ENCODE data around the gene HS6ST2.
"Not testable (repeated sequence)": the region's sequence is repeated elsewhere in the genome, so short reads cannot be mapped to it uniquely, and the experiment has no call there.

Gene HS6ST2

GRCh38 chrX:132900633-132901293 lies 57.7 kb downstream of the HS6ST2 start:
- H3K4me3 ChIP-seq (ENCODE audit: low read depth, low read length): no peak overlapping the region
- no peaks in the 10 kb centered on the region for H3K36me3 ChIP-seq
- H3K27me3 ChIP-seq (ENCODE audit: insufficient read depth, low read depth, severe bottlenecking): peaks cover 44% of the 10 kb centered on the region
- H3K27ac ChIP-seq: no peak overlapping the region
- no peak for DNase-seq
- no peaks in the 10 kb centered on the region for H3K9me3 ChIP-seq (ENCODE audit: severe bottlenecking)
- no peak for TF ChIP-seq CTCF (IDR thresholded peaks at IDR 0.05; ENCODE audit: low read depth, low read length)

GRCh38 chrX:132887569-132887968 lies 70.9 kb downstream of the HS6ST2 start:
- no peak for DNase-seq
- Histone ChIP-seq H3K9me3 (ENCODE audit: severe bottlenecking) (no peaks in the 10 kb centered on the region), H3K27me3 (ENCODE audit: insufficient read depth, low read depth, severe bottlenecking) (peaks cover 5% of the 10 kb centered on the region), H3K27ac (no peak overlapping the region), H3K4me3 (ENCODE audit: low read depth, low read length) (no peak overlapping the region), H3K36me3 (no peaks in the 10 kb centered on the region)
- no peak for TF ChIP-seq CTCF (IDR thresholded peaks at IDR 0.05; ENCODE audit: low read depth, low read length)

GRCh38 chrX:132883358-132883915 lies 75.0 kb downstream of the HS6ST2 start:
- H3K36me3 ChIP-seq: no peaks in the 10 kb centered on the region
- no peak for DNase-seq
- H3K27ac ChIP-seq: no peak overlapping the region
- TF ChIP-seq CTCF (IDR thresholded peaks at IDR 0.05; ENCODE audit: low read depth, low read length): no peak
- H3K27me3 ChIP-seq (ENCODE audit: insufficient read depth, low read depth, severe bottlenecking): no peaks in the 10 kb centered on the region
- H3K4me3 ChIP-seq (ENCODE audit: low read depth, low read length): no peak overlapping the region
- no peaks in the 10 kb centered on the region for H3K9me3 ChIP-seq (ENCODE audit: severe bottlenecking)

- H3K4me3 ChIP-seq (ENCODE audit: low read depth, low read length); H3K27ac ChIP-seq; H3K36me3 ChIP-seq; DNase-seq; H3K27me3 ChIP-seq (ENCODE audit: insufficient read depth, low read depth, severe bottlenecking); H3K9me3 ChIP-seq (ENCODE audit: severe bottlenecking): not testable (repeated sequence)
These were observed 77.7 kb downstream of the HS6ST2 start for GRCh38 chrX:132880753-132881152.

GRCh38 chrX:132877954-132878536 lies 80.4 kb downstream of the HS6ST2 start:
- H3K27ac ChIP-seq: no peak overlapping the region
- H3K27me3 ChIP-seq (ENCODE audit: insufficient read depth, low read depth, severe bottlenecking): no peaks in the 10 kb centered on the region
- TF ChIP-seq CTCF (IDR thresholded peaks at IDR 0.05; ENCODE audit: low read depth, low read length): no peak
- H3K4me3 ChIP-seq (ENCODE audit: low read depth, low read length): no peak overlapping the region
- no peaks in the 10 kb centered on the region for H3K36me3 ChIP-seq
- DNase-seq: no peak
- no peaks in the 10 kb centered on the region for H3K9me3 ChIP-seq (ENCODE audit: severe bottlenecking)

GRCh38 chrX:132876523-132877338 lies 81.7 kb downstream of the HS6ST2 start:
- Histone ChIP-seq H3K27ac (no peak overlapping the region), H3K4me3 (ENCODE audit: low read depth, low read length) (no peak overlapping the region), H3K27me3 (ENCODE audit: insufficient read depth, low read depth, severe bottlenecking) (peaks cover 7% of the 10 kb centered on the region), H3K36me3 (no peaks in the 10 kb centered on the region), H3K9me3 (ENCODE audit: severe bottlenecking) (no peaks in the 10 kb centered on the region)
- no peak for TF ChIP-seq CTCF (IDR thresholded peaks at IDR 0.05; ENCODE audit: low read depth, low read length)
- no peak for DNase-seq
